GM23248 (cell line): Measurements from ENCODE around the gene AARS1.
"Not testable (repeated sequence)": the region's sequence is repeated elsewhere in the genome, so short reads cannot be mapped to it uniquely, and the experiment has no call there.

ENCODE experiments used
- EZH2 ChIP-seq: fragments of 200-600 bp; sonication (generic); IDR thresholded peaks from 2 replicates; pipeline ENCODE4 v1.6.1; 2018; ENCODE audit warnings: antibody characterized with exemption, mild to moderate bottlenecking; ENCODE audit not compliant: insufficient read depth, poor library complexity, severe bottlenecking
- EZH2phosphoT487 ChIP-seq: fragments of 200-600 bp; sonication (generic); IDR thresholded peaks from 2 replicates; pipeline ENCODE4 v1.6.1; 2018; ENCODE audit warnings: antibody characterized with exemption, moderate library complexity, mild to moderate bottlenecking, low read depth; ENCODE audit not compliant: insufficient read depth

GRCh38 chr16:70218586-70218985 lies 70.7 kb downstream of the AARS1 start:
- TF ChIP-seq EZH2, EZH2phosphoT487: not testable (repeated sequence)
